NCI-H2196 (cell line): Measurements from ENCODE around the gene PASK.
"Not testable (repeated sequence)": the region's sequence is repeated elsewhere in the genome, so short reads cannot be mapped to it uniquely, and the experiment has no call there.

Source experiments
- DNase-seq: peaks from one replicate; lab custom pipeline; 2025; ENCODE audit not compliant: unreplicated experiment; lab: John Stamatoyannopoulos, UW

The PASK gene

GRCh38 chr2:241108271-241109209 is 40.7 kb downstream of the PASK start:
- DNase-seq: no peak

DNA sequence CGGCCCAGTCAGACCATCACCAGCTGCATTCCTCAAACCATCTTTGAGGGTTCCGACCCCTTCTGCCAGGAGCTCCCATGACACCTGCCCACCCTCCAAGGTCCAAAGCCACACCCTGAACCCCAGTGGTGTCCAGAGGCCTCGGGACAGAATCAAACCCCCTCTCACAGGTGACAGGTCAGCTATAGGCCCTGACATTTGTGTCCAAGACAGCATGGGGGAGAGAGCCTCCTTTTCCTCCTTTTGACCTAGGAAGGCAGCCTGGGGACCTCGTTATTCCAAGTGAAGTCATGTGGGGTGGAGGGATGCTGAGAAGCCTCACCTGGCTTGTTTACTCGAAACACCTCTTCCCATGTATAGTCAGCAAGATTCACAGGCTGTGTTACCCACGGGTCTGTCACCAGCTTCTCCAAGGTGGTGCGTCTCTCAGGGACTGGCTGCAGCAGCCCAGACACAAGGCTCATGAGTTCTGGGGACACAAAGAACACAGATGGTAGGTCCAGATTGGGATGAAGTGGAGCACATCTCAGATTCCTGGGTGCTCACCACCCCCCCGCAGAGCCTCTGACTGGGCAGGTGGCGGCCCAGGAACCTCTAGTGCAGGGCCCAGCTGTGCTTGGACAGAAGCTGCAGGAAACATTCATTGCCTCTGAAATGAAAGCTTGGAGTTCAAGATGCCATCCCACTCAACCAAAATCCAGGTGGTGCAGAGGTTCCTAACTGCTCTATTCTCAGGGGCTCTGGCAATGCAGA is 42.1 kb downstream of the PASK start:
- no peak for DNase-seq

- DNase-seq: no peak
Observed at GRCh38 chr2:241105641-241106040, 43.6 kb downstream of the PASK start.

DNA sequence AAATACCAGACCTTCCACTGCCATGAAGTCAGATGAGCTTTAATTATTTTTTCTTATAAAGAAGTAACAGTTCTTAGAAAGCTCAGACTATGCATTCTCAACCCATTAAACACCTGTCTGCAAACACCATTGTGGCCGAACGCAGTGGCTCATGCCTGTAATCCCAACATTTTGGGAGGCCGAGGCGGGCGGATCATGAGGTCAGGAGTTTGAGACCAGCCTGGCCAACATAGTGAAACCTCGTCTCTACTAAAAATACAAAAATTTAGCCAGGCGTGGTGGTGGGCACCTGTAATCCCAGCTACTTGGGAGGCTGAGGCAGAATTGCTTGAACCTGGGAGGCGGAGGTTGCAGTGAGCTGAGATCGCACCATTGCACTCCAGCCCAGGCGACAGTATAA is 44.7 kb downstream of the PASK start:
- not testable (repeated sequence) for DNase-seq

- DNase-seq: no peak
Observed at GRCh38 chr2:241103176-241103595, 46.1 kb downstream of the PASK start.

GRCh38 chr2:241102239-241102803 is 47.0 kb downstream of the PASK start, which contains the start of gene MTERF4:
Gene MTERF4, minus strand, starts transcription at chr2:241102287. Its CDS starts 14 bp downstream, at chr2:241102273.
- DNase-seq: peak; percentile 93

GRCh38 chr2:241099246-241099645 is 50.0 kb downstream of the PASK start:
- no peak for DNase-seq

- no peak for DNase-seq
Observed at GRCh38 chr2:241096979-241097378, 52.3 kb downstream of the PASK start.

- DNase-seq: no peak
Observed at GRCh38 chr2:241095594-241096290, 53.5 kb downstream of the PASK start.

DNA sequence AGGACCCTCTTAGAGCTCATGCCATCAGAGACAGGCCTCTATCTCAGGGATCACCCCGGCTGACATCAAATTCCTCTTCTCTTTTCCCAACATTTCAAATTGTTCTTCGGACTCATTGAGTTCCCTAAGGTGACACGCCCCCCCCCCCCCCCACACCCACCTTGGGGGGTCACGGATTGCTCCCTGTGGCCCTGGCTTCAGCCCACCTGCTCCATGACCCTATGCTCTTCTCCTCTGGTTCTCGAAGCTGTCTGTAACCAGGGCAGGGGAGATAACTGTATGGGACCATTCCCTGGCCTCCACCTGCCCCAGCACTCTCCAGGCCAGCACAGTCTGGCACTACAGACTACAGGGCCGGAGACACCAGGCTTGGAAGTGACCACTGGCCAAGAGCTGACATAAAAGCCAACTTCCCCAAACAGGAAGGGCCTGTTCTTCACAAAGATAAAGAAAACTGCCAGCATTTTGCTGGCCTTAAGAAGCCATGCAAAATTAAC is 54.3 kb downstream of the PASK start:
- no peak for DNase-seq

GRCh38 chr2:241094172-241094571 is 55.1 kb downstream of the PASK start:
- no peak for DNase-seq

DNA sequence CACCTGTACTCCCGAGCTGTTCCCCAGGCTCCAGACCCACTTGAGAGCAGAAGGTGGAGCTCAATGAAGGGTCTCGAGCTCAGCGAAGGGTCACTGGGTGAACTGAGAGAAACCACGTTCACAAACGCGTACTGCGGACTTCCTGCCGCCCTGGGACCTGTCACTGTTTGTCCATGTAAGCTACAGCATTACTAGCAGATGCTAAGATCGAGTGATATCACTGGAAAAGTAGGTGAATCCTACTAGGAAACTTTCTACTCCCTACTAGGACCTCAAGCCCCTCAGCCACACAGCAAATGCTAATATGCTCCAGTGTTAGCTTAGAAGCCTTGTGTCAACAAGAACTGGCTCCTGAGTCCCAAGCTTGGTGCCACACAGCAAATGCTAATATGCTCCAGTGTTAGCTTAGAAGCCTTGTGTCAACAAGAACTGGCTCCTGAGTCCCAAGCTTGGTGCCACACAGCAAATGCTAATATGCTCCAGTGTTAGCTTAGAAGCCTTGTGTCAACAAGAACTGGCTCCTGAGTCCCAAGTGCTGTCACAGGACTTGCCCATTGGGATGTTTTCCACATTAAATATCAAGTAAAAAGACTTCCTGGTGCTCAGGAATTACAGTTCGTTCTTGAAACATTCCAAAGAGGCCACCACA is 56.0 kb downstream of the PASK start:
- DNase-seq: peak; percentile 37

- peak; percentile 27 for DNase-seq
Observed at GRCh38 chr2:241092677-241093076, 56.6 kb downstream of the PASK start.

DNA sequence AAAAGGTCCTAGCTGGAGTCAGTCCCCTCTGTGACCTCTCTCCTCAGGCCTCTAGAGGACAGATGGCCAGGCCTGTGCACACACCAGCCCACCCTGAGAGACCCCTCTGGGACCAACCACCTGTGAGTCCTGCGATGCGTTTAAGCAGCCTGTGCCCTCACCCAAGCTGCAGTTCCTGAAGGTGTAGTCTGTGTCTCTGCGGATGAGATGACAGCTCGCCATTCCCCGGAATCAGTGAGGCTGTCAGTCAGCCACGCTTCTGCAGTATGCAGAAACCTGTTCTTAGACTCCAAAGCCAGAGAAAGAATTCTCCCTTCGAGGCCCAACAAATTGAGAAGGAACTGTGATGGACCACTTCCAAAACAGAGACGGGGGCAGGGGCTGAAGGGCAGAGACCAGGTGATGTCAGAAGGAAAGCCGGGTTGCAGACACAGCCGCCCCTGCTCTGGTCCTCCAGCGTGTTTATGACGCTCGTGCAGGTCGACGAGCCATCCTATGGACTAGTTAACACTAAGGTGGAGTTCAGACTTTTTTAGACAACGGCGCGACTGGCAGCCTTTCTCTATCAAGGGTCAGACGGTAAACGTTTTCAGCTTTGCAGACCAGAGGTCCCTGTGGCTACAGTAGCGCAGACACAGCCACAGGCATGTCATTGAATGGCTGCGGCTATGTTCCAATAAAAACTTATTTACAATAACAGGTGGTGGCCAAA is 57.4 kb downstream of the PASK start:
- no peak for DNase-seq

DNA sequence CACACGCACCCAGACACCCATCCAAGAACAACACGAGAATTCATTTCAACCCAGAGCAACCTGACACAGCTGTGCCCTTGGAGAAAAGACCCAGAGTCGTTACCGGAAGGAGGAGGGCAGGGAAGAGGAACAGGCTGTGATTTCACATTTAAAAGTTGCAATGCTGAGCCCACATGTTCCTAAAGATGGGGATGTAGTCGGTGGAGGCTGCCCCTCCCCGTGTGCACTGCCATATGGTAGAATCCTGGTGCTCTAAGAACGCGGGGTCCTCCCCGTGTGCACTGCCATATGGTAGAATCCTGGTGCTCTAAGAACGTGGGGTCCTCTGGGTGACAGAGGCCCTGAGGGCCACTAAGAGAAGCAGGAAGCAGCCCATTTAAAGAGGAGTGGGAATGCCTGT is 58.1 kb downstream of the PASK start:
- DNase-seq: no peak

GRCh38 chr2:241088791-241089732 is 60.2 kb downstream of the PASK start:
- no peak for DNase-seq

DNA sequence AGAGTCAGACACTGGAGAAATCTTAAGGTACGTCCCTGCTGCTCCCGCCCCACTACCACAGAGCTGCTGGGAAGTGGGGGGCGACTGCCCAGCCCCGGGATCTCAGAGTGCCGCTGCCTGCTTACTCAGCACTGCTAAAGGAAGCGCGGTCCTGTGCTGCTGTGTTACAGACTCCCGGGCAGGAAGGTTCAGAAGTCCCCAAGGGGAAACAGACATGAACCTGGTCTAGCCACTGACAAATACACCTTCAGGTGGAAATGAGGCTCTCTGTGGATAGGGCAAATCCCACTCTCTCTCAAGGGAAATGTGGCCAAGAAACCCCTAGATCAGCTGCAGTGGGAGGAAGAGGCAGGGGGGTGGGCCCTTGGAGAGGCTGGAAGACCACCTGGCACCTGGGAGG is 60.9 kb downstream of the PASK start:
- no peak for DNase-seq

GRCh38 chr2:241087420-241088268 is 61.6 kb downstream of the PASK start:
- DNase-seq: no peak
